ENCODE results near the gene B3GAT3.

DNA sequence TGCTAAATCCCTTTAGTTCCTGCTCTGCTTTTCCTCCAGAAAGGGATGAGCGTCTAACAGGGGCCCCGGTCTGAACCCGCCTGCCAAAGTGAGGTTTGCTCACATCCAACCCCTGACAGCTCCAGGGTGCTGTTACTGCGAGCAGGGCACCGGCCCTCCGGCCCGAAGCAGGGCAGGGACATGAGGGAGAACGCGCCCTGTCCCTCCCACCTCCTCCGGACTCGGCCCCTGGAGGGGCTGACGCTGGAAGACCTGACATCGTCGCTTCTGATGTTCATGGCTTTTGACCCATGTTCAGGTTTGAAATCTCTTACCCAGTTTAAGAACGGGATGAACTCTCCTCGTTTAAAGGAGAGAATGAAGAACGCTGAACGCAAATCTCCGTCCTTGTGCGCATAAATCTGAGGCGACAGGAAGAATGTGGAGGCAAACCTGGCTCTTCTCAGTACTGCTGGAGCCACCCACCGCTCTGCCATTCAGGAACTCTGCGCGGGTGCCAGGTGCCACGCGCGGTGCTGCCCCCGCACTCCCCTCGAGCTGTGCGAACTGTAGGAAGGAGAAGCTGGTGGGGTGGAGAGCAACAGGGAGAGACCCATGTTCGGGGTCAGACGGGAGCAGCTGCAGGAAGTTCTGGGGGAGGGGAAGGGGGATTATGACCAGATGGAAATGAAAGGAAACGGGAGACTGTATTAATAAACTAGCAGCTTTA, 47.3 kb downstream of the B3GAT3 start:
- TF ChIP-seq POLR2A (IDR thresholded peaks at IDR 0.05), result no peak
- TF ChIP-seq CTCF (IDR thresholded peaks at IDR 0.05 in 8 of 11, conservative IDR thresholded peaks at IDR 0.05 in 3 of 11), result no peak
